Endothelial cell of umbilical vein (primary cell): Measurements from ENCODE around the gene MEI1. TPM values are rescaled to one million over a fixed set of nuclear protein-coding genes. Genes with fewer than 3 reads are reported as not detected.

Experiments used
- BruUV-seq: library from RNA; stranded (reverse); fragments of 400-500 nt; replicated peaks from 2 replicates; lab custom pipeline; 2021; lab: Mats Ljungman, UMichigan
- CTCF ChIA-PET: fragments of 300-600, 350-600 bp; sonication (Branson Sonifier 250); formaldehyde crosslinking; loops from one replicate; lab custom pipeline; 2021; ENCODE audit warnings: antibody characterized with exemption, inconsistent platforms; lab: Charles Lee
- POLR2A ChIA-PET: fragments of 300-600, 350-600 bp; sonication (Branson Sonifier 250); formaldehyde crosslinking; loops from one replicate; lab custom pipeline; 2021; ENCODE audit warnings: antibody characterized with exemption, inconsistent platforms; lab: Charles Lee
- DNase-seq: peaks from one replicate; pipeline ENCODE4 v3.0.0-alpha.2; 2011; ENCODE audit warnings: low read depth, low spot score
- FAIRE-seq: peaks from 2 replicates; lab custom pipeline; 2011; peaks lifted over from hg19 to GRCh38; lab: Jason Lieb, UNC
- H2AFZ ChIP-seq: 2 replicates; pipeline ENCODE4 v1.6.0; 2012; ENCODE audit warnings: low read depth, low read length, control low read depth, inconsistent platforms
- H3K27ac ChIP-seq: 2 replicates; pipeline ENCODE4 v1.5.1; 2011; ENCODE audit warnings: low read depth, mild to moderate bottlenecking, control low read depth, low read length, moderate library complexity; ENCODE audit not compliant: insufficient read depth
- H3K27me3 ChIP-seq, 2 experiments: 2 replicates each; pipeline versions ENCODE4 v1.6.0 to v1.6.1; 2011; ENCODE audit warnings: low read length in 2 of 2, mixed read lengths in 1 of 2; ENCODE audit not compliant: control insufficient read depth in 2 of 2, insufficient read depth in 2 of 2
- H3K36me3 ChIP-seq, 2 experiments: 2 replicates in 1 of 2; 3 replicates in 1 of 2; pipeline ENCODE4 v1.5.1; 2011; ENCODE audit warnings: low read length in 2 of 2, mild to moderate bottlenecking in 1 of 2, moderate library complexity in 1 of 2; ENCODE audit not compliant: control insufficient read depth in 2 of 2, insufficient read depth in 2 of 2; ENCODE audit errors: extremely low read depth in 1 of 2
- H3K4me1 ChIP-seq: 3 replicates; pipeline ENCODE4 v1.5.1; 2011; ENCODE audit warnings: mild to moderate bottlenecking, low read length; ENCODE audit not compliant: control insufficient read depth, insufficient read depth; ENCODE audit errors: extremely low read depth
- H3K4me2 ChIP-seq: 2 replicates; pipeline ENCODE4 v1.6.1; 2011; ENCODE audit warnings: low read length, control low read depth, mixed read lengths; ENCODE audit not compliant: insufficient read depth
- H3K4me3 ChIP-seq, 3 experiments: fragments of 200-600 bp in 1 of 3; sonication (generic), shearing (Covaris generic) in 1 of 3; replicated peaks in 1 of 3; 2 replicates each; pipeline ENCODE4 v1.5.1; 2011 to 2016; ENCODE audit warnings: control low read depth in 3 of 3, low read length in 3 of 3, mild to moderate bottlenecking in 2 of 3, inconsistent platforms in 1 of 3, low read depth in 1 of 3, moderate library complexity in 1 of 3; ENCODE audit not compliant: insufficient read depth in 1 of 3
- H3K79me2 ChIP-seq: 2 replicates; pipeline ENCODE4 v1.6.0; 2012; ENCODE audit warnings: low read length, inconsistent platforms; ENCODE audit not compliant: control insufficient read depth, insufficient read depth
- H3K9ac ChIP-seq: replicated peaks from 2 replicates; pipeline ENCODE3; 2011; ENCODE audit warnings: low read length, control low read depth; ENCODE audit not compliant: insufficient read depth; ENCODE audit errors: extremely low read depth
- H3K9me1 ChIP-seq: replicated peaks from 3 replicates; pipeline ENCODE4 v1.6.0; 2011; ENCODE audit warnings: mild to moderate bottlenecking, low read length; ENCODE audit not compliant: control insufficient read depth, insufficient read depth; ENCODE audit errors: extremely low read depth
- H3K9me3 ChIP-seq: replicated peaks from 2 replicates; pipeline ENCODE4 v1.5.1; 2012; ENCODE audit warnings: low read length, inconsistent platforms; ENCODE audit not compliant: control insufficient read depth, insufficient read depth
- H4K20me1 ChIP-seq: replicated peaks from 2 replicates; pipeline ENCODE3; 2011; ENCODE audit warnings: mild to moderate bottlenecking, low read length; ENCODE audit not compliant: control insufficient read depth, insufficient read depth; ENCODE audit errors: extremely low read depth
- EZH2 ChIP-seq: IDR thresholded peaks from 2 replicates; pipeline ENCODE4 v1.6.1; 2012; ENCODE audit warnings: borderline replicate concordance, low read depth, mild to moderate bottlenecking, moderate library complexity, low read length, inconsistent platforms; ENCODE audit not compliant: severe bottlenecking
- FOS ChIP-seq: IDR thresholded peaks from 2 replicates; pipeline ENCODE4 v1.6.1; 2011; ENCODE audit warnings: mild to moderate bottlenecking, low read length, moderate library complexity, borderline replicate concordance; ENCODE audit not compliant: insufficient read depth
- GATA2 ChIP-seq: IDR thresholded peaks from 2 replicates; pipeline ENCODE4 v1.7.0; 2011; ENCODE audit warnings: low read depth, mild to moderate bottlenecking, moderate library complexity, mixed read lengths, low read length; ENCODE audit not compliant: insufficient read length, insufficient read depth
- JUN ChIP-seq: IDR thresholded peaks from 2 replicates; pipeline ENCODE4 v1.6.1; 2011; ENCODE audit warnings: borderline replicate concordance, low read depth; ENCODE audit not compliant: insufficient read length, insufficient read depth
- MAX ChIP-seq: IDR thresholded peaks from 2 replicates; pipeline ENCODE4 v1.6.1; 2011; ENCODE audit not compliant: insufficient read depth, insufficient read length
- MYC ChIP-seq: IDR thresholded peaks from one replicate; pipeline ENCODE4 v1.6.1; 2011; ENCODE audit warnings: mild to moderate bottlenecking, low read depth, low read length
- POLR2A ChIP-seq: IDR thresholded peaks from 2 replicates; pipeline ENCODE4 v1.6.1; 2012; ENCODE audit warnings: low read depth, mild to moderate bottlenecking, control low read depth, low read length
- POLR2AphosphoS5 ChIP-seq: IDR thresholded peaks from 2 replicates; pipeline ENCODE4 v1.6.1; 2012; ENCODE audit warnings: low read depth, mild to moderate bottlenecking, control low read depth, low read length, moderate library complexity; ENCODE audit not compliant: insufficient read depth
- dilution Hi-C: fragments of 300-500 bp; cut with MboI; formaldehyde crosslinking; loops from one replicate; pipeline ENCODE4 v1.15.0; 2019; ENCODE audit warnings: low sequenced_read_pairs; ENCODE audit not compliant: extremely low pct_ligation_motif_present
- intact Hi-C: fragments of 100-400 bp; cut with micrococcal nuclease; formaldehyde crosslinking; loops from one replicate; pipeline ENCODE4 v1.10.0; 2022
- polyA plus RNA-seq, 4 experiments: library from polyadenylated mRNA; depleted of rRNA in 3 of 4; stranded (reverse) in 3 of 4; unstranded in 1 of 4; fragments of >200 nt; gene quantifications; 2 replicates each; pipeline versions ENCODE4 v1.2.1 to v1.2.3, GENCODE V29; 2011 to 2012; ENCODE audit warnings: missing spikeins in 1 of 4
- total RNA-seq: library from RNA; stranded (reverse); gene quantifications from 2 replicates; pipeline ENCODE4 v1.2.3, GENCODE V29; 2021
- TF ChIP-seq, protein P1 (sequence below), 2 donors: IDR thresholded peaks; 1 replicate in 1 of 2; 2 replicates in 1 of 2; pipeline ENCODE4 v1.5.1; 2011; ENCODE audit warnings: low read length in 2 of 2, mild to moderate bottlenecking in 2 of 2, moderate library complexity in 2 of 2, control low read depth in 1 of 2, inconsistent platforms in 1 of 2, low read depth in 1 of 2; ENCODE audit not compliant: insufficient read depth in 1 of 2; ENCODE audit errors: extremely low read depth in 1 of 2

Gene MEI1
- total and polyA plus RNA-seq, 2 donors (not counting 3 experiments of a cell fraction or from before 2014, with no cell fraction given), result 1.5 to 1.9 TPM

DNA sequence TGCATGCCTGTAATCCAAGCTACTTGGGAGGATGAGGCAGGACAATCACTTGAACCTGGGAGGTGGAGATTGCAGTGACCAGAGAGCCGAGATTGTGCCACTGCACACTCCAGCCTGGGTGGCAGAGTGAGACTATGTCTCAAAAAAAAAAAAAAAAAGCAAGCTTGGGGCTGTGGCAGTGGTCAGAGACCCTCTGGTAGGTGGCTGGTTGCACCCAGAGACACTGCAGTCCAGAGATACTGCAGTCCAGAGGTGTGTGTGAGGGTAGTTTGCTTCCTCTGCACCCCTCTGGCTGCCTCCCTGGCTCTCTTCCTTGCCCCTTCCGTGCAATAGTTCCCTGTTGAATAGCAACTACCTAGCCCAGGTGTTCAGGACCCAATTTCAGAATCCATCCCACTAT is 99.4 kb downstream of the MEI1 start:
- no peaks in the 10 kb centered on the region for H3K36me3 ChIP-seq
- H3K27me3 ChIP-seq, result no peaks in the 10 kb centered on the region
- H3K9me3 ChIP-seq, result no peaks in the 10 kb centered on the region
- H3K9ac ChIP-seq, result no peak overlapping the region
- H3K9me1 ChIP-seq, result no peaks in the 10 kb centered on the region
- TF ChIP-seq FOS (no peak), JUN (no peak), MAX (no peak), MYC (no peak), POLR2A (no peak), POLR2AphosphoS5 (no peak), EZH2 (no peak), GATA2 (no peak)
- TF ChIP-seq, protein P1, sequence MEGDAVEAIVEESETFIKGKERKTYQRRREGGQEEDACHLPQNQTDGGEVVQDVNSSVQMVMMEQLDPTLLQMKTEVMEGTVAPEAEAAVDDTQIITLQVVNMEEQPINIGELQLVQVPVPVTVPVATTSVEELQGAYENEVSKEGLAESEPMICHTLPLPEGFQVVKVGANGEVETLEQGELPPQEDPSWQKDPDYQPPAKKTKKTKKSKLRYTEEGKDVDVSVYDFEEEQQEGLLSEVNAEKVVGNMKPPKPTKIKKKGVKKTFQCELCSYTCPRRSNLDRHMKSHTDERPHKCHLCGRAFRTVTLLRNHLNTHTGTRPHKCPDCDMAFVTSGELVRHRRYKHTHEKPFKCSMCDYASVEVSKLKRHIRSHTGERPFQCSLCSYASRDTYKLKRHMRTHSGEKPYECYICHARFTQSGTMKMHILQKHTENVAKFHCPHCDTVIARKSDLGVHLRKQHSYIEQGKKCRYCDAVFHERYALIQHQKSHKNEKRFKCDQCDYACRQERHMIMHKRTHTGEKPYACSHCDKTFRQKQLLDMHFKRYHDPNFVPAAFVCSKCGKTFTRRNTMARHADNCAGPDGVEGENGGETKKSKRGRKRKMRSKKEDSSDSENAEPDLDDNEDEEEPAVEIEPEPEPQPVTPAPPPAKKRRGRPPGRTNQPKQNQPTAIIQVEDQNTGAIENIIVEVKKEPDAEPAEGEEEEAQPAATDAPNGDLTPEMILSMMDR (IDR thresholded peaks at IDR 0.05; ENCODE audit: extremely low read depth in 1 of 2, insufficient read depth in 1 of 2, low read depth in 1 of 2, low read length in 2 of 2), result no peak
- peaks cover 5% of the 10 kb centered on the region for H3K79me2 ChIP-seq
- FAIRE-seq (no peak), DNase-seq (no peak)
- BruUV-seq, result no TSS peak
- no peak overlapping the region for H3K27ac ChIP-seq
- H3K4me2 ChIP-seq, result no peak overlapping the region
- intact Hi-C loops, result no loop called here
- ChIA-PET CTCF (interaction anchor here (1.2 to 4.0 kb wide), 7 partner anchors 12 to 142 kb away, joined by 3 to 51 read pairs (median 9); no protein-coding TSS in a partner anchor), POLR2A (interaction anchor here (0.6 kb wide), 1 partner anchor 14 kb away, joined by 3 read pairs; no protein-coding TSS in a partner anchor)
- no peak overlapping the region for H3K4me3 ChIP-seq
- H2AFZ ChIP-seq, result no peak overlapping the region
- no peaks in the 10 kb centered on the region for H4K20me1 ChIP-seq
- peaks cover 16% of the 10 kb centered on the region for H3K4me1 ChIP-seq
- dilution Hi-C loops, result no loop called here
